HG03575 (cell line): Measurements from ENCODE around the gene LARGE1.

ENCODE experiments used
- ATAC-seq: cut with Tn5 transposase; IDR thresholded peaks from one replicate; pipeline ENCODE4 v1.9.1; 2021; ENCODE audit not compliant: unreplicated experiment, insufficient number of reproducible peaks, low FRiP score; ENCODE audit errors: extremely low read depth

Gene LARGE1

DNA sequence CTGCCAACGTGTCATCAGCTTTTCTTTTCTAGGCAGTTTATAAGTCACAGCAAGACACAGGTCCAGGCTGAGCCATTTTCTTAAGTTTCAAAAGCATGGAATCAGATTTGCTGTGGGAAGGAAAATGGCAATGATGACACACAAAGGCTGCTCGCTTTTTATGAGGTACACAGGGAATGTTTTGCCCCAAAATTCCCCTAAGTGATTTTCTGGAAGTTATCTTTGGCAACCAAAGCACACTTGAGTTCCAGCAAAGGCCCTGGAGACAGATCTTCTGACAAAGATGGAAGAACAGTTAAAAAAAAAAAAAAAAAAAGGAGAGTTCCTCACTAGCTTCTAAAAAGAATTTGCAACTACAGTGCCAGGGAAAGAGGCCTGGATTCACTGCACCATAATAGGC is 260.8 kb downstream of the LARGE1 start:
- no peak for ATAC-seq

DNA sequence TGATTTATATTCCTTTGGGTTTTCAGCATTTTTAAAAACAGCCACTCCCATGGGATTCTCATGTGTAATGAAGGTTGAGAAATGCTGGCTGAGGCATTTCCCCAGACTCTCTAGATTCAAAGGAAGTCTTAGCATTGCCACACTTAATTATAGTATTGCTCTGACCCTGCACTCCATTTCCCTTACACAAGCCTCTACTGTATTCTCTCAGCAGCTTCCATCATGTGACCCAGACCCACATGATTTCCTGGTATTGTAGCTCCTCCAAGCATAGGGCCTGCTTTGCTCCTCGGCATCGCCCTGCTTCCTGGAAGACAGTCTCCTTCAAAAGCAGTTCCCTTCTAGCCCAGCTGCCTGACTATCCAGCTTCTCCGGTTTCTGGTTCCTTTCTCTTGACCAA is 261.5 kb downstream of the LARGE1 start:
- ATAC-seq: no peak

DNA sequence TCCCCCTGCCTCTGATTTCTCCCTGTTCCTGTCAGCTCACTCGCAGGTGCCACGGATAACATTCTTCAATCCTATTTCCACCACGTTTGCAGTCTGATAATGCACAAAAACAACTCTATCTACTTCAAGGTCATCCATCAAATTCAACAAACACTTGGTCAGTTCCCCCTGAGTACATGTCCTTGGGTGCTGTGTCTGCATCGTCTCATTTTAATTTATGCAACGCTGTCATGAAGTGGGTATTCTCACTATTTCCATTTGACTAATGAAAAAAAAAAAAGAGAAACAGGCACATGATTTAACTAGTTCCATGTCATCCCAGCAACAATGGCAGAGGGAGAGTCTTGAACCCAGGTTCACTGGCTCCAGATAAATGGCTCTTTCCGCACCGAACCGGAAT is 262.6 kb downstream of the LARGE1 start:
- no peak for ATAC-seq

DNA sequence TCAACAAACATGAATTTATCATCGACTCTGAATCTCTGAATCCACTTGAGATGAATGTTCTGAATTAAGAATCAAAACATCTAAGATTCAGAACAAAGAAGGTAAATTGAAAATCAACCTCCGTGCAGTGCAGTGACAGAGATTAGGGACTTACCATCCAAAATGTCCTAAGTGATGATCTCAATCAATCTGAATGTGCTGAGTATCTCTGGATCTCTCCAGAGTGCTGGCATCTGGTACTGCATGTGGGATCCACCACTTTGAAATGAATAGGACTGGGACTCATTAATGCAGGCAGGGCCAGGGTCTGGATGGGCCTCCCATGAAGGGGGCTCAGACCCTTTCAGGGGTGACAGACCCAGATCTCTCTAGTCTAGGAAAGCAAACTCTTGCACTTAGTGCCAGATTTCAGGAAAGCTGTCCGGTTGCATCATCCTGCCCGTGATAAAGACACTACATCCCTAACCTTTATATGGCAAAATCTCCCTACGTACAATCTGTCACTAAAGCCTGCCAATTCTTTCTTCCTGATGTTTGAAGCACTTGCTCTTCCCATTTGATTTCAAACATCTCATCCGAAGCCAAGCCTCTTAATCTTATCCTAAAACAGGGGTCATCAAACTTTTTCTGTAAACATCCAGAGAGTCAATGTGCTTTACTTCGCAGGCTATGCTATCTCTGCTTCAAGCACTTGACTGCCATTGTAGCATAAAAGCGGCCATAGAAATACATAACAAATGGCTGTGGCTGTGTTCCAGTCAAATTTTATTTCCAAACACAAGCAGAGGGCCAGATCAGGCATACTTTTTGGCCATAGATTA is 263.3 kb downstream of the LARGE1 start:
- ATAC-seq: no peak

DNA sequence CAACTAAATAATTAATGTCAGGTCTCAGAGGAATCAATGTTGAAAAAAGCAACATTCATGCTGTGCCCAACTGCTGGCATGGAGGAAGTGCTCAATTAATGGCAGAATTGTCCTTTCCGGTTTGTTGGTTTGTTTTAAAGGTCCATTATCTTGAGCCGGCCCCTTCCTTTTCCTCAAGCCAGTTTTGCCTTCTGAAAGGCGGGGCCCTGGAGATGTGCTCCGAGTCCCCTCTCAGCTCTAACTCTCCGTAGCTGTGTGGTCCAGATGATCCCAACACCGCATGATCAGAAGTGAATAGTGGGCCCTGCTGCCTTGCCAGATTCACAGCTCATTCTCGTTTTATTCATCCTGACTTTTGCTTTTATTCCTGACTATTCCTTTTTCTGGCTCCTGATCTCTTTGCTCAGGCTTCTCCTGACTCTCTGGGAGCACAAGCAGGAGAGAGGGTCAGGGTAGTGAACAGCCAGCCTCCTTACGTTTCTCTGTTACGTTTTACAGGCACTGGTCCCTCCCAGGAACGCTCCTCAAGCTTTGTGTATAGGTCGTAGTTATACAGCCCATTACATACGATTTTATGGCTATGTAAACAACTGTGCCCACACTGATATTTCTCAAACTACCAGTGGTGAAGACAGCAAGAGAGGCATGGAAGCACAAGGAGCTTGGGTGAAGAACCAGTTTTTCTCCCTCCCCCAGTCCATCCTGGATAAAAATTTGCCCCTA is 265.9 kb downstream of the LARGE1 start:
- no peak for ATAC-seq

DNA sequence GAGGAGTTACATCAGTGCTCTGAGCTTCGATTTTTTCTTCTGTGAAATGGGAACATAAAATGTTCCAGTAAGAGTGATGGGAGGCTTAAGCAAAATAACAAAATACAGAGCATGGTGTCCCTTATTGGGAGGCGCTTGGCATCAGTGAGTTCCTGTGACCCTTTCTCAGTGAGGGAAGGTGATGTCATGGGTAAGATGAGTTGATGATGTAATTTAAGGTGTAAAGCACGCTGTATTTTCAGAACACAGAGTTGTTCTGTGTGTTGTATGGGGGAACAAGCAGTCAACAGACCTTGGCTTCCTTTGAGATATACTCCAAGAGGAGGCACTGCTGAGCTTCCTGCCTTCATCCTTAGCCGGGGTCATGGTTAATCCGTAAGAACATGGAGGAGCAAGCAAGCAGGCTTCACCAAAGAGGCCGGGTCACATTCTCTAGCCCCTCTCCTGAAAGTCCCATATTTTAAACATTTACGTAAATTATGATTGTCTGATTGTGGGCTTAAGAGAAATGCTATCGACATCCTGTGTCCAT is 266.7 kb downstream of the LARGE1 start:
- no peak for ATAC-seq

DNA sequence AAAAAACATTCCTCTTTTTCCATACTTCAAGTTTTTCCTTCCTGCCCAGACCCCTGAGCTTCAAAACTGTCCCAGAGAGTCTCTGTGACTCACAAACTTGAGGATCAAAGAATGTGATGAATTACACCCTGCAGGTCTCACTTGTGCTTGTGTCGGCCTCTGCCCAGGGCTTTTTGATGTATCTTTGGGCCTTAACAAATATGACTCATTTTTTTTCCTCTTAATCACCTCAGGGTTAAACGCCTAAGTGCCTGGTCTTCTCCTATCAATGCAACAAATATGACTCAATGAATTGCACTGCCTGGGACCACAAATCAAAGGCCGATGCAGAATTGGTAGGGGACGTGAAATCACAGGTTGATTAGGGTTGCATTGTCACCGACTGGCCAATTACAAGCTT is 267.7 kb downstream of the LARGE1 start:
- no peak for ATAC-seq

DNA sequence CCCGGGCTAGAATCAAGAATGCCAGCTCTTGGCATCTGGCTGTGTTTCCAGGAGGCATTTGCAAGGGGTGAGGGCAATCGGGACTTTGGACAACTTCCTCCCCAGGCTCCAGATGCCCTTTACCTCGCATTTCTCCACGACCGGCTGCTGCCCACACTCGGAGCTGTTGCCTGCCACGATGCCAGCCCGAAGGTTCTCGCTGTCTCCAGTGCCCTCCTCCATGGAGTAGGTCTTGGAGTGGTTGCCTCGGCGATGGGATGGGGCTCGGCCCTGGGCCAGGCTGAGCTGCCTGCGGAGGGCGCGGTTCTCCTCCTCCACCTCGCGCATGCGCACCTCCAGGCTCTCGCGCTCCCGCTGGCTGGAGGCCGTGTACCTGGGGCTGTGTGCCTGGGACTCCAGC is 270.0 kb downstream of the LARGE1 start:
- no peak for ATAC-seq

DNA sequence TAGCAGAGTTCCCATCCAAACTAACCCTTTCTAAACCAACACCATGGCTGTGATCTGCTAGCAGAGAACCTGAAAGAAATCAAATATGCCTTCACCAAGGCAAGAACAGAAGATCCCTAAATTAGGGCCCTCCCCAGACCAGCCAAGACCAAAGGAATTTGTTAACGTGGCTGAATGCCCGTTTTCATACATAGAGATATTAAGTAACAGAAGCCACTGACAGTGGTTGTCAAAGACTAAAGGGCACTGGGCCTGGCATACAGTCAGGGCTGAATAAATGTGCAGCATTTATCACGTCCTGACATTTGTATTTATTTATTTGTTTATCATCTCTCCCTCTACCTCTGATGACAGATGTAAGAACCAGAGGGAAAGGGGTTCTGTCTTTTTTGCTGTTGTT is 271.8 kb downstream of the LARGE1 start:
- no peak for ATAC-seq

DNA sequence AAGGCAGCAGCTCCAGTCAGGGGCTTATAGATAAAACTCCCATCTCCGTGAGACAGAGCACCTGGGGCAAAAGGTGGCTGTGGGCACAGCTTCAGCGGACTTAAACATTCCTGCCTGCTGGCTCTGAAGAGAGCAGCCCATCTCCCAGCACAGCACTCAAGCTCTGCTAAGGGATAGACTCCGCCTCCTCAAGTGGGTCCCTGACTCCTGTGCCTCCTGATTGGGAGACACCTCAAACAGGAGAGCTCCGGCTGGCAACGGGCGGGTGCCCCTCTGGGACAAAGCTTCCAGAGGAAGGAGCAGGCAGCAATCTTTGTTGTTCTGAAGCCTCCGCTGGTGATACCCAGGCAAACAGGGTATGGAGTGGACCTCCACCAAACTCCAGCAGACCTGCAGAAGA is 279.4 kb downstream of the LARGE1 start:
- ATAC-seq: no peak

DNA sequence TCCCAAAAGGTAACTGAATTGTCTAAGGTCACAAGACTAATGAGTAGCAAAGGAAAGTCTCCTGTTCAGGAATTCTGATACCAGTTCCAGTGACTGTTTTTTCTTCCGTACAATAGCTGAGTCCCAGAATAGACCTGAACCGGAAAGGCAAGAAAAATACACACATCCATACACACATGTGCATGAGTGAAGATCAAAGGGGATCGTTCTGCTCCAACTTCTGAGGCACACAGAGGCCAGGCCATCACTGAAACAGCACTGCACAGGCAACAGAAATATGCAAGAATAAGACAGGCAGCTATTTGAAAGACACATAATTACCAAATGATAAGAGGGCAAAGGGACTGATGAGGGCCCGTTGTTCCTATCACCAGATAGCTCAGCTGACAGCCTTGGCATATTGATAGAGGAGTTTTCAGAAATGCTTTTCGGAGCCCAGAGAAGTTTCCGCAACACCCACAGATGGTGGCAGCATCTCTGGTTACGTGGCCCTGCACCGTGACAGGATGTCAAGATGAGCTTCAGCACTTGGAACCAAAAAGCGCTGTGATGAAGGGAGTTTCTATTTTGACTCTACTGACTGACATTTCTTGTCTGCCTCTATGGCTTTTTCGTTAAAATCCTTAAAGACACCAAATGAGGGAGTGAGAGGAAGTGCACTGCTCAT is 280.6 kb downstream of the LARGE1 start:
- no peak for ATAC-seq

DNA sequence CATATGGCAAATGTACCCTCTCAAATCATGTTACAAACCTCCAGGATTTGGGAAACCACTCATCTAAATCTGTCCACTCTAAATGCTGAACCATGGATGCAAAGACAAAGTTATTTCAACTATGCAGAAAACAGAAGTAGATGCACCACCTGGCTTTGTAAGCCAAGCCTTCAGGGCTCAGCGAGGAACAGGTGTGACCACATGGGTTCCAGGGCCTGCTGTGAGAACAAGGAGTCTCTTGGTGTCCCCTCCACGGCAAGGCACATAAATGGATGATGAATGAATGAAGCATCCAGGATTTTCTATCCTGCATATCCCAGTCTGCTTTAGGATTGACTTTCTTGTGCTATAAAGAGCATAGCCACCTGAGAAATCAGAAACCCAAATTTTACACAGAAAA is 284.5 kb downstream of the LARGE1 start:
- no peak for ATAC-seq

DNA sequence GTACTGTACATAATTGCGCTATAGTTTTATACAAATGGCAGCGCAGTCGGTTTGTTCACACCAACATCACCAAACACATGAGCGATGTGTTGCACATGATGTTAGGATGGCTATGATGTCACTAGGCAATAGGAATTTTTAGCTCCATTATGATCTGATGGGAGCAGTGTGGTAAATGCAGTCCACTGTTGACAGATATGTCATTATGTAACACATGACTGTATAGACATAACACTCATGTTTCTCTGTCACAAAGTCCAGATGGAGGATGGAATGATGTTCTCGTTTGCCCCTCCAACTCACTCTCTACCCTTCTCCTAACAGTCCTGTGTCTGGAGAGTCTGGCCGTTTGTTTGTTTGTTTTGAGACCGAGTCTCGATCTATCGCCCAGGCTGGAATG is 288.5 kb downstream of the LARGE1 start:
- no peak for ATAC-seq

DNA sequence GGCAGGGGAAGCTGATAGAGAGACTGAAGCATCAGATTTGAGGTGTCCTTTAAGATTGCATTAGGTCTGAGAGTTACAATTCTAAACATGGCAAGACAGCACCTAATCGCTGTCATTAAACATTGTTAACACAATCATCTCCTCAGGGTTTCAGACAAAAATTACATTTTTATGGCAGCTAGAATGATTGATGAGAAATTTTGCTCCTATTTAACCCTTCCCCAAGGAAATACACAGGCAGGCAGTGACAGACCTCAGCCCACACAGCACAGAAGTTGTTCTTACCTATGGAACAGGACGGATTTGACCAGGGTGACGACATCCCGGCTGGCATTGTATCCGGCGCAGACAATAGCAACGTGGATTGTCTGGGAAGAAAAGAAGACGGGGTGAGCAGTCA is 294.3 kb downstream of the LARGE1 start:
- ATAC-seq: no peak

DNA sequence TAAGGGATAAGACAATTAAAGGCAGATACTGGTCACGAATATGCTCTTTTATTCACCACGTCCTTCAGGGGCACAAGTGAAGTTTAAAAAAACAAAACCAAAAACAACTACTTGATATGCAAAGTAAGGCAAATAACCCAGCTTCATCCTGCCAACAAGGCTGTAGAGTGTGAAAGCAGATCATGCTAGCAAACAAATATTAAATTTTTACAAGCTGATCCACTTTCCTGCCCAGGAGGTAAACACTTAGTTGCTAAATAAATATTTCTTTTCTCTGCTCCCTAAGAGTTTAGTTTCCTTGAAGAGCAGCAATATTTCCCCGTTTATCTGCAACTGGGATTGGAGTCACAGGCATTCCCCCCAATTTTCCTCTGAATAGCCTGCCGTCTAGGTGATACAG is 300.2 kb downstream of the LARGE1 start:
- ATAC-seq: no peak

DNA sequence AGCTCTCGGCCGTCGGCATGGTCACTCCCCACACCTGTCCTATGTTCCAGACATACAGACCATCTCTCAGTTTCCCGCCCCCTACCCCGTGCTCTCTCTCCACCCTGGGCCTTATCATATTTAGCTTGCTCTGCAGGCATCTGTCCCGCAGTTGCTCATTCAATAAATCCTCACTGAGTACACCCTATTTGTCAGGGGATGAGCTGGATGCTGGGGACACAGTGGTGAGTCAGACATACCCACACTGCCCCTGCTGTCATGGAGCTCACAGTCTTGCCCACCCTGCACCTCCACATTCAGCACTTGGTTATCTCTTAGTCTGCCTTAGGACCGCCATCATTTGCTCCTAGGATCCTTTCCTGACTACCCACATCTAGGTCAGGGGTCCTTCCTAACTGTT is 313.8 kb downstream of the LARGE1 start:
- no peak for ATAC-seq

DNA sequence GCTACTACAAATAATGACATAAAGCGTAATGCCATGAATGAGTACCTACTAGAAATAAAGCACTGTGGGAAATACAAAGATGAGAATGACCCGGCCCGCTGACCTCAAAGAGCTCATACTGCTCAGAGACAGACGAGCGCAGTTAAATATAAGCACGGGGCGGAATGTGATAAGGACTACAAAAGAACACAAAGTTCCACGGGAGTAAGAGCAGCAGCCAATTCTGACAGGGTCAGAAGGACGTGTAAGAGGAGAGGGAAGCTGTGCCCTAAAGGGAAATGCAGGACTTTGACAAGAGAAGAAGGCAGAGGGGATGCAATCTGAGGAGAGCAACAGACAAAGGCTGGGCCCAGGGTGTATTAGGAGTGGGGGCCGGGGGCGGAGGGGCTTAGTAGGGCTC is 314.6 kb downstream of the LARGE1 start:
- no peak for ATAC-seq

DNA sequence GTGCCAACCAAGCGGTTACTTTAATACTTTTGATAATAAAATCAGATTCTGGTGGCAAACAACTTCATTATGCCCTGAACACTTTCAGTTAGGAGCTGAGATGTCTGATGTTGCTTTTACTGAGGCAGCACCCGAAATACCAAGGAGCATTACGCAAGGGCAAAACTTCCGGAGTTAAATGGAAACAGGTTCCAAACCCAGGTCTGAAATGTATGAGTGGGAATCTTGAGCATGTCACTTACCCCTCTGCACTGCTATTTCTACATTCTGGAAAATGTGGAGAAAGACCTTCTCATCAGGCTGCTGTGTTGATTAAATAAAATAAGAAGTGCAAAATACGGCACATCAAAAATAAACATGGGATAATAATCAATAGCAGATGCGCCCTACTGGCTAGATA is 315.1 kb downstream of the LARGE1 start:
- ATAC-seq: no peak

DNA sequence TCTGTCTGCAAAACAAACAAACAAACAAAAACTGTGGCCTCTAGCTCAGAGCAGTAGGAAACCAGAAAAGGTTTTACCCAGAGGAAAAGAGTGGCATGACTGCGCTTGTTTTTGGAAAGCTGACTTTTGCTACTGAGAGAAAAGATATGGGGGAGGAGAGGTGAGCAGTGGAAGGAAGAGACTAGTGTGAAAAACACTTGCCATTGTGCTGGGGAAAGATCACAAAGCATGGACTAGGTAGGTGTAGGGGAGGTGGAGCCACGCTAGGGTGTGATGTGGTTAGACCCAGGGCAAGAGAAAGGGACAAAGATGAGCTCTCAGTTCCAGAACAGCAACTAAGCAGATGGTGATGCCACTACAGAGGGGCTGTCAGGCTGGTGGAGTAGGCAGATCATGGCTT is 319.2 kb downstream of the LARGE1 start:
- no peak for ATAC-seq

DNA sequence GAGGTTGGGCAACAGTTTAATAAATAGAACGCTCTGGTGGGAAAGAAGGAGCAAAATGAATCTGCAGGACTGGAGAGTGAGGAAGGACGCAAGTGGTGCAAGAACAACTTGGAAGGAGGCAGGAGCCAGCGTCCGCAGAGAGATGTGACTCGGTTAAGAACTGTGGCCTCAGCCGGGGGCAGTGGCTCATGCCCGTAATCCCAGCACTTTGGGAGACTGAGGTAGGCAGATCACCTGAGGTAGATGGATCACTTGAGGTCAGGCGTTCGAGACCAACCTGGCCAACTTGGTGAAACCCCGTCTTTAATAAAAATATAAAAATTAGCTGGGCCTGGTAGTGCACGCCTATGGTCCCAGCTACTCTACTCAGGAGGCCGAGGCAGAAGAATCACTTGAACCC is 319.7 kb downstream of the LARGE1 start:
- ATAC-seq: no peak
